RPMI8226 (cell line): ENCODE data around the gene SST.
A peak's percentile ranks its signal among the peaks of the same experiment; 100 is the strongest.

Experiments
- DNase-seq: peaks from one replicate; pipeline ENCODE4 v3.0.0-alpha.2; 2015

The SST gene

DNA sequence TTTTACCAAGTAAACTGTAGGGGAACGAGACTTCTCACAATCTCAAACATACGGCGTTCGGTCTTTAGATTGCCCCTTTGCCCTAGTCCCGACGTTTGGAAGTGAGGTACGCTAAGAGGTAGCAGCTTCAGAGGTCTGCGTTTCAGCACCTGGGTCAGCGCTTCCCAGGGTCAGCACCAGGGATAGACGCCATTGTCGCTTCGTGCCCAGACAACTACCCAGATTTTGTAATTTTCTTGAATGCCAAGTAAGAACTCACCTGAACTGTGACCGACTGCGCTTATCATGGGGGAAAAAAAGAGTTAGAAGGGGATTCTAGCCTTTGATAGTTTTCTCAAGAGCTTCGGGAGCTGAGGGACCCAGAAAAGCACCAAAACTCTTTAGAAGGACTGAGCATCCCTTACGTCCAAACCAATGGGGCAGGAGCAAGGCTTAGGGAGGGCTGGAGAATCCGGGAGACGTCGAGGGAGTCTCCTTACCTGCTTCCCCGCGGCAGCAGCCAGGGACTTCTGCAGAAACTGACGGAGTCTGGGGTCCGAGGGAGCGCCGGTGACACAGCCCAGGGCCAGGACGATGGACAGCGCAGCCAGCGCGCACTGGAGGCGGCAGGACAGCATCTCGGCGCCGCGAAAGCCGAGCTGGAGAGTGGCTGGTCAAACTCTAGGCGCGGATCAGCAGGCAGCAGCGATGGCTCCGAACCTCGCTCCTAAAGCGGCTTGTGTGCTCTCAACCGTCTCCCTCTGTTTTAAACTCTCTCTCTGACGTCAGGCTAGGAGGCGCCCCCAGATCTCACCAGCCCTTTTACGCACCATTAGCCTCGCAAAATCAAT is at the start of gene SST:
SST (minus strand) TSS at position 720 of the 830 bp plus-strand sequence; CDS start at position 617, 103 bp downstream.
- peak; percentile 29 for DNase-seq

DNA sequence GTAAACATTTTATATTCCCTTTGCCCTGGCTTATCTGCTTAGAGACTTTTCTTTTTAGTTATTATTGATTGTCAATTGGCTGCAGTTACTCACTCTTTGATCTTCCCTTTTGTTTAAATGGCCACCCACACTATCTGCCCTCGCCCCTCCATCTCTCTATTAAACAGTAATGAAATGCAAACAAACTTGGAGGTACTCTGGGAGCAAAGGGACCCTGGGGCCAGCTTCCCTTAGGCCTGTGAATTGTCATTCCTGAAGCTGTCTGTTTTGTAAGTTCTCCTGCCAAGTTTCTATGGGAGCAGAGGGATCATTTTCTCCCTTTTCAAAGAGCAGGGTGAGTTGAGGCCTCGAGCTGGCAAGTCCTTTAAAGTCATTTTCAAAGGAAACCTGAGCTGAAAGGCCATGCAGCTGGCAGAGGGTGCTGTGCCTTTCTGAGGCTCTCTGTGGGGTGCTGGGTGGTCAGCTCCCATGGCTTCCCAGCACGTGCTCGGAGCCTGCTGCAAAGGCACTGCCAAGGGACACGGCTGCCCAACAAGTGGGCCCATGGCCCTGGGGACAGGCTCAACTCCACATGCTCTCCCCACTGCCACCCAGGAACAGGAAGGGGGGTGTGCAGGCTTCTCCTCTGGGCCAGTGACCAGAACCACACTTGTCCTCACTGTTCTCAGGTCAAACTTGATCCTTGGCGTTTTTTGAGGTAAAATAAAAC is 49.6 kb upstream of the SST start:
- no peak for DNase-seq

DNA sequence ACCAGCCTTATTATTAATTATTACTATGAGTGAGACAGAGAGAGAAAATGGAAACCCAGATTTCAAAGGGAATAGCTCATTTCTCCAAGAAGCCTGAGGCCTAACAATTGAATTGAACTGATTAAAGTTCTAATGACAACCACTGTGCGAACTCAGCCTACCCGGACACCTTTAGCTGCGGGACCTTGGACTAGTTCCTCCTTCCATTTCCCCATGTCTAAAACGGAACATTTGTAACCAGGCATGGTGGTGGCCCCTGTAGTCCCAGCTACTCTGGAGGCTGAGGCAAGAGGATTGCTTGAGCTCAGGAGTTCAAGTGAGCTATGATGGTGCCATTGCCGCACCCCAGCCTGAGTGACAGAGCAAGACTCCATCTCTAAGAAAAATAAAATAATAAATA is 48.6 kb upstream of the SST start:
- DNase-seq: no peak

DNA sequence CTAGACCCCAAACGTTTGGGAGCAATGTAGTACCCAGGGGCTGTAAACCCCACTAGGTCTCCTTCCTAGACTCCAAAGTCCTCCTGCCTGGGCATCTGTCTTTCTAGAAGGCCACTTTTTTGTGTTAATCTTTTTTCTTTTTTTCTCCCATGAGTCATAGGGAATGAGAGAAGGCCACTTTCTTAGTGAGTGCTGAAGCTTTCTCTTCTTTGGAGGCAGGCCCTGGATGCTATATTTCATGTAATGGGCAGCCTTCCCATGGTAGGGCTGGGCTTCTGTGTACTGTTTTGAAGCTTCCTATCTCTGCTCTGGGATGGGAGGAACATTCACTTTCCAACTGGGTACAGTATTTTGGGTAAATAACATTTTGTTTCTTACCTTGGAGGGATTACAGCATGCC is 47.4 kb upstream of the SST start:
- DNase-seq: no peak

GRCh38 chr3:187714404-187714979 is 44.3 kb upstream of the SST start:
- peak; percentile 77 for DNase-seq

- peak; percentile 20 for DNase-seq
These were observed 43.3 kb upstream of the SST start for GRCh38 chr3:187713504-187713903.

- no peak for DNase-seq
These were observed 39.0 kb upstream of the SST start for GRCh38 chr3:187709155-187709554.

DNA sequence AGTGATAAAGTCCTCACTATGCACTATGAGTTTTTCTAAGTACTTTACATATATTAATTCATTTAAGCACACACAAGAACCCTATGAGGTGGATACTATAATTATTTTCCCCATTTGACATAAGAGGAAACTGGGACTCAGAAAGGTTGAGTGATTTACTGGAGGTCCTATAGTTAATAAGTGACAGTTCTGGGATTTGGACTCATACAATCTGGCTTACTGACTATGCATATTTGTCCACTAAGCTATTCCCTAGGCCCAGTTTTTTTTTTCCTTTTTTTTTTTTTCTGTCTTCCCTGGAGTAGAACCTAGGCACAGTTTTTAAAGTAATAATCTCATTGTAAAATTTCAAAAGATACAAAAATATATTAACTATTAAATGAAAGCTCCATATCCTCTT is 38.5 kb upstream of the SST start:
- no peak for DNase-seq

GRCh38 chr3:187706971-187707370 is 36.8 kb upstream of the SST start:
- peak; percentile 11 for DNase-seq

GRCh38 chr3:187705164-187705563 is 35.0 kb upstream of the SST start:
- DNase-seq: no peak

GRCh38 chr3:187702507-187703033 is 32.4 kb upstream of the SST start, which contains the start of gene RTP2:
Gene RTP2 (minus strand): TSS chr3:187702557. CDS start chr3:187702128, 429 bp downstream.
- no peak for DNase-seq

GRCh38 chr3:187700249-187700648 is 30.1 kb upstream of the SST start:
- DNase-seq: no peak

- DNase-seq: no peak
These were observed 28.6 kb upstream of the SST start for GRCh38 chr3:187698499-187699399.

GRCh38 chr3:187696021-187696420 is 25.8 kb upstream of the SST start:
- DNase-seq: no peak

DNA sequence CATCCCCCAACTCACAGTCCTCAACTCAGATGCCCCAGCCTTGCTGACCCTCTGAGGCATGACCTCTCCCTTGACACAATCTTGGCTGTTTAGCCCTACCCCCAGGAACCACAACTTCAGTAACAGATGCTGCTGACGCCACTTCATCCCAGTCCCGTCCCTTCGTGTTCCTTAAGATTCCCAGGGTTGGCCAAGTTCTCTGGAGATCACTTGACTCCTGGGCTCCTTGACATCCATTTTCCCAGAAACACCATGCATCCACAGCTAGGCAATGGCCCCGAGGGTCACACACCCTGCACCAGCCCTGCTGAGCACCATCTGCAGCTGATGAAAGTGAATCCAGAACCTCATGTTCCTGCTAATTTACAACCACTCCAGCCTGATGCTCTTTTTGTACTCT is 25.3 kb upstream of the SST start:
- no peak for DNase-seq

- DNase-seq: no peak
These were observed 24.6 kb upstream of the SST start for GRCh38 chr3:187694801-187695200.

- no peak for DNase-seq
These were observed 23.2 kb upstream of the SST start for GRCh38 chr3:187693431-187693830.

- DNase-seq: no peak
These were observed 19.8 kb upstream of the SST start for GRCh38 chr3:187689984-187690383.

DNA sequence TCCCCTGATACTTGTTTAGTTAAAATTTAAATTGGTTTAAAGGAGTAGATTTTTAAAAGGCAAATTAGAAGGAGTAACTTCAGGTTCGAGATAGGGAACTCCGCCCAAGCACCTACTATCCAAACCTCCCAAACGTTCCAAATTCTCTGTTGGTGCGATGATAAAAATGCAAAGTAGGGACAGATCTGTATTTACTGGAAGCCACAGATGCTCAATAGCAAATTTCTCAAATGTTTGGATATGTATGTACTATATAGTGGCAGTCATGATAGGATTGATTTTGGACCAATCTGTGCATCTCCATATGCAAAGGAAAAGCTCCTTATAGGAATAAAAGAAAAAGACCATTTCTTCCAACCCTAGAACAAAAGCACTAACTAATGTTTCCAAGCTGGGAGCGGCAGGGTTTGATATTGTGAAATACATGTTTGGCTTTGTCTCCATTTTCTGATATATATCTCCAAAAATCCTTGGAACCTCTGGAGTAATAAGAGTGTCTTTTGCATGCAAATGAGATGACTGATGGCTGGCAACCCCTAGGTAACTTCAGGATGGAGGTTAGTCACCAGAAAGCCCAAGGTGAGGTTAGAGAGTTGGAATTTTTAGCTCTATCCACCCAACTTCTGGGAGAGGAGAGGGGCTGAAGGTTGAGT is 16.6 kb upstream of the SST start:
- no peak for DNase-seq

DNA sequence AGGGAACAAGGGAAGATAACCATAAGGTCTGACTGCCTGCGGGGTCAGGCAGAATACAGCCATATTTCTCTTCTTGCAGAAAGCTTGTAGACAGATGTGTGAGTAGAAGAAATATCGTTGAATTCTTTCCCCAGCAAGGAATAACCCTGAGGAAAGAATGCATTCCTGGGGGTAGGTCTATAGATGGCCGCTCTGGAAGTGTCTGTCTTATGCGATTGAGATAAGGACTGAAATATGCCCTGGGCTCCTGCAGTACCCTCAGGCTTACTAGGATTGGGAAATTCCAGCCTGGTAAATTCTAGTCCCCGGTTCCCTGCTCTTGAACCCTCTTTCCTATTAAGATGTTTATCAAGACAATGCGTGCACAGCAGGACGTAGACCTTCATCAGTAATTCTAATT is 15.8 kb upstream of the SST start:
- DNase-seq: no peak

DNA sequence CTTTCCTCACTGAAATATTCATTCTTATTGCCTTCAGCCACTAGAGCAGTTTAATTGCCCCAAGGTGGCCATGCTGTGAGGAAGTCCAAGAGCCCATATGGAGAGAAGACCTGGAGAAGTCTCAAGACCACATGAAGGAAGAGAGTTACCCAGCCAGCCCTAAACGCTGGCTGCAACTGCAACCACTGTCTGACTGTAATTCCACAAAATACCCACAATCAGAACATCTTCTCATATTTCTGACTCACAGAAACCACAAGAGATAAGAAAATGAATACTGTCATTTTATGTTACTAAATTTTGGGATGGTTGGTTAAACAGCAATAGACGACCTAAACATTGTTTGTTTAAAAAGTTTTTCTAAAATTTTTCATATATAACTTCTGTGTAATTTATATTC is 14.7 kb upstream of the SST start:
- no peak for DNase-seq

- no peak for DNase-seq
These were observed 14.2 kb upstream of the SST start for GRCh38 chr3:187684444-187684843.
